BJ (cell line): ENCODE data around the gene CD163L1. TPM values are rescaled to one million over a fixed set of nuclear protein-coding genes. Genes with fewer than 3 reads are reported as not detected.
A peak's percentile ranks its signal among the peaks of the same experiment; 100 is the strongest.
"Not testable (repeated sequence)": the region's sequence is repeated elsewhere in the genome, so short reads cannot be mapped to it uniquely, and the experiment has no call there.

Source experiments
- CTCF ChIA-PET: fragments of 350-600 bp; formaldehyde crosslinking; extraction: SDS; loops from one replicate; lab custom pipeline; 2021; ENCODE audit warnings: antibody characterized with exemption, inconsistent platforms; lab: Yijun Ruan, JAX
- POLR2A ChIA-PET: fragments of 300-600 bp; sonication (Branson Sonifier 250); formaldehyde crosslinking; extraction: SDS; loops from one replicate; lab custom pipeline; 2021; ENCODE audit warnings: antibody characterized with exemption; lab: Charles Lee
- DNase-seq: peaks from one replicate; pipeline ENCODE4 v3.0.0-alpha.2; 2011; ENCODE audit warnings: low read depth
- H3K27me3 ChIP-seq: 2 replicates; pipeline ENCODE4 v1.6.0; 2011; ENCODE audit warnings: low read length; ENCODE audit not compliant: control insufficient read depth, insufficient read depth
- H3K36me3 ChIP-seq: 2 replicates; pipeline ENCODE4 v1.5.1; 2011; ENCODE audit warnings: low read length; ENCODE audit not compliant: control insufficient read depth, insufficient read depth
- H3K4me3 ChIP-seq: 2 replicates; pipeline ENCODE4 v1.5.1; 2011; ENCODE audit warnings: low read depth, mild to moderate bottlenecking, control low read depth, low read length
- CTCF ChIP-seq: IDR thresholded peaks from 2 replicates; pipeline ENCODE4 v1.5.1; 2011; ENCODE audit warnings: low read depth, mild to moderate bottlenecking, control low read depth, inconsistent platforms, low read length, moderate library complexity; ENCODE audit not compliant: insufficient read depth
- polyA plus RNA-seq: library from polyadenylated mRNA; depleted of rRNA; stranded (reverse); fragments of >200 nt; gene quantifications from 2 replicates; pipeline ENCODE4 v1.2.3, GENCODE V29; 2011

CD163L1 gene
- polyA plus RNA-seq, 1 experiment = 1.0 TPM

GRCh38 chr12:7450667-7451066 is 6.7 kb upstream of the CD163L1 start:
- TF ChIP-seq CTCF = no peak
- Histone ChIP-seq H3K27me3 (0 out of 2 replicates have a peak, but pooled peaks cover 1% of the 10 kb centered on the region), H3K36me3 (no peaks in the 10 kb centered on the region), H3K4me3 (no peak overlapping the region)
- POLR2A ChIA-PET = no interaction called here
- CTCF ChIA-PET = interaction anchor here (1.8 kb wide), 1 partner anchor 11 kb away, joined by 6 read pairs; no protein-coding TSS in a partner anchor
- no peak for DNase-seq

- no peak overlapping the region for H3K4me3 ChIP-seq
- POLR2A ChIA-PET = no interaction called here
Observed at GRCh38 chr12:7448099-7448498, 4.1 kb upstream of the CD163L1 start.

GRCh38 chr12:7444537-7444936 is 584 bp upstream of the CD163L1 start:
- no peak for TF ChIP-seq CTCF
- ChIA-PET CTCF (no interaction called here), POLR2A (no interaction called here)
- H3K4me3 ChIP-seq = no peak overlapping the region
- DNase-seq = no peak
- no peaks in the 10 kb centered on the region for H3K36me3 ChIP-seq
- 0 out of 2 replicates have a peak, but pooled peaks cover 1% of the 10 kb centered on the region for H3K27me3 ChIP-seq

More at GRCh38 chr12:7448099-7448498, 4.1 kb upstream of the CD163L1 start:
- CTCF ChIA-PET = interaction anchor here (1.0 kb wide), 1 partner anchor 95 kb away, joined by 3 read pairs; no protein-coding TSS in a partner anchor
- no peak for TF ChIP-seq CTCF
- H3K27me3 ChIP-seq = 0 out of 2 replicates have a peak, but pooled peaks cover 1% of the 10 kb centered on the region
- no peak for DNase-seq
- H3K36me3 ChIP-seq = no peaks in the 10 kb centered on the region

GRCh38 chr12:7441216-7441615 is 2.7 kb downstream of the CD163L1 start:
- ChIA-PET POLR2A (no interaction called here), CTCF (no interaction called here)
- Histone ChIP-seq H3K36me3 (no peaks in the 10 kb centered on the region; the same call in 1 of the 2 replicates), H3K27me3 (no peaks in the 10 kb centered on the region), H3K4me3 (no peak overlapping the region)
- no peak for DNase-seq
- TF ChIP-seq CTCF = no peak

GRCh38 chr12:7439579-7440505 is 4.1 kb downstream of the CD163L1 start:
- no peak for DNase-seq
- POLR2A ChIA-PET = interaction anchor here (0.7 kb wide), 2 partner anchors 24 to 112 kb away, joined by 3 to 4 read pairs; no protein-coding TSS in a partner anchor
- H3K36me3 ChIP-seq = no peaks in the 10 kb centered on the region; the same call in 1 of the 2 replicates
- H3K4me3 ChIP-seq = peak overlapping the region; percentile 48
- CTCF ChIA-PET = interaction anchor here (1.0 kb wide), 1 partner anchor 198 kb away, joined by 3 read pairs; no protein-coding TSS in a partner anchor
- H3K27me3 ChIP-seq = no peaks in the 10 kb centered on the region
- no peak for TF ChIP-seq CTCF

- DNase-seq, H3K27me3 ChIP-seq, POLR2A ChIA-PET, H3K4me3 ChIP-seq, H3K36me3 ChIP-seq: not testable (repeated sequence)
- CTCF ChIA-PET = interaction anchor here (1.0 kb wide), 1 partner anchor 199 kb away, joined by 4 read pairs; no protein-coding TSS in a partner anchor
Observed at GRCh38 chr12:7438291-7438995, 5.5 kb downstream of the CD163L1 start.

- H3K27me3 ChIP-seq, DNase-seq, H3K4me3 ChIP-seq, H3K36me3 ChIP-seq, CTCF ChIA-PET, POLR2A ChIA-PET: not testable (repeated sequence)
Observed at GRCh38 chr12:7437494-7437893, 6.5 kb downstream of the CD163L1 start.
